Measurements from ENCODE around the gene HCN4.

The HCN4 gene

GRCh38 chr15:73282567-73283365, 86.0 kb downstream of the HCN4 start:
- no peaks in the 10 kb centered on the region for H3K27me3 Mint-ChIP-seq
- no peaks in the 10 kb centered on the region for H3K4me1 Mint-ChIP-seq
- H3K9me3 Mint-ChIP-seq: no peaks in the 10 kb centered on the region
- no peak overlapping the region for H3K27ac Mint-ChIP-seq
- peaks cover 13% of the 10 kb centered on the region for H3K36me3 Mint-ChIP-seq
- no peak overlapping the region for H3K4me3 Mint-ChIP-seq

- Mint-ChIP-seq H3K4me1 (peaks cover 3% of the 10 kb centered on the region), H3K9me3 (no peaks in the 10 kb centered on the region), H3K4me3 (no peak overlapping the region), H3K36me3 (no peaks in the 10 kb centered on the region), H3K27ac (no peak overlapping the region), H3K27me3 (no peaks in the 10 kb centered on the region)
Measured at GRCh38 chr15:73275862-73276261, 92.9 kb downstream of the HCN4 start.

GRCh38 chr15:73273181-73274002, 95.4 kb downstream of the HCN4 start:
- Mint-ChIP-seq H3K36me3 (peaks cover 3% of the 10 kb centered on the region), H3K4me1 (peaks cover 3% of the 10 kb centered on the region), H3K9me3 (no peaks in the 10 kb centered on the region), H3K4me3 (no peak overlapping the region), H3K27me3 (no peaks in the 10 kb centered on the region), H3K27ac (no peak overlapping the region)

GRCh38 chr15:73270366-73271097, 98.2 kb downstream of the HCN4 start:
- Mint-ChIP-seq H3K9me3 (no peaks in the 10 kb centered on the region), H3K27me3 (no peaks in the 10 kb centered on the region), H3K4me1 (peaks cover 3% of the 10 kb centered on the region), H3K36me3 (peaks cover 5% of the 10 kb centered on the region), H3K4me3 (no peak overlapping the region), H3K27ac (no peak overlapping the region)
